Vagina (tissue), 2 donors: ENCODE data around the gene MYRIP.

Experiments used
- CTCF ChIP-seq, 3 experiments: fragments of 450-650 bp in 2 of 3; fragments of 200-600 bp in 1 of 3; sonication (generic) in 1 of 3; IDR thresholded peaks; one replicate each; pipeline ENCODE4 v1.5.1; 2017 to 2019; ENCODE audit warnings: antibody characterized with exemption in 3 of 3, mild to moderate bottlenecking in 2 of 3, moderate library complexity in 2 of 3
- POLR2A ChIP-seq, 2 donors: fragments of 450-650 bp; IDR thresholded peaks; one replicate each; pipeline ENCODE4 v1.6.1; 2017; ENCODE audit warnings: antibody characterized with exemption in 2 of 2, mild to moderate bottlenecking in 2 of 2, moderate library complexity in 2 of 2
- POLR2AphosphoS5 ChIP-seq, 2 donors: sonication (generic); formaldehyde crosslinking; IDR thresholded peaks; one replicate each; pipeline ENCODE4 v1.9.0; 2017; ENCODE audit warnings: antibody characterized with exemption in 2 of 2, mild to moderate bottlenecking in 2 of 2, low read depth in 1 of 2; ENCODE audit not compliant: insufficient read depth in 1 of 2

DNA sequence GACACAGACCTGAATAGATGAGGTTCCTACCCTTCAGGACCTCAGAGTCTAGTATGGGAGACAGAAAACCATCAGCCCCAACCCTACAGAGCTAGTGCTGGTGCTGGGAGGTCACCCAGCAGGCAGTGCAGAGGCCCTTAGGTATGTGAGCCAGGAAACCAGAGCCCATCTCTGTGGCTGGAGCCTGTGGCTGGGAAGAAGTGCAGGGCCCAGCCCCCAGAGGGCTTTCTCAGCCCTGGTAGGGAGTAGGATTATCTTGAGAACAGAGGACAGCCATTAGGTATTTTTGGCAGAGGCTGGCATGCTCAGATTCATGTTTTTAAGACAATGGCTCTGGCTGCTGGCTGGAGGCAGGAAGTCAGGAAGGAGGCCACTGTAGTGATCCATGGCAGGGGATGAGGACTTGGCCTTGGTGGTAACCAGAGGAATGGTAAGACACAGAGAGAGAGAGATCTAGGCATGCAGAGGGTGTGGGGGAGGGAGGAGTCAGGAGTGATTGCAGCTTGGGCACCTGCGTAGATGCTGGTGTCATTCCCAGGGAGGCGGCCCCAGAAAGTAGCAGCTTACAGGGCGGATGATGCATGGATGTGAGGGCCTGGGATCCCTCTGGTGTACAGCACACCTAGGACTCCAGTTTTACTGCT, 279.2 kb downstream of the MYRIP start:
- TF ChIP-seq CTCF (IDR thresholded peaks at IDR 0.05) (no peak), POLR2A (IDR thresholded peaks at IDR 0.05) (no peak), POLR2AphosphoS5 (IDR thresholded peaks at IDR 0.05; ENCODE audit: insufficient read depth in 1 of 2, low read depth in 1 of 2) (no peak)
